GM18907 (cell line): ENCODE data around the gene ADCY7.

ENCODE experiments used
- ATAC-seq: cut with Tn5 transposase; IDR thresholded peaks from one replicate; pipeline ENCODE4 v1.9.1; 2021; ENCODE audit warnings: mild to moderate bottlenecking, moderate library complexity; ENCODE audit not compliant: unreplicated experiment

ADCY7 gene

DNA sequence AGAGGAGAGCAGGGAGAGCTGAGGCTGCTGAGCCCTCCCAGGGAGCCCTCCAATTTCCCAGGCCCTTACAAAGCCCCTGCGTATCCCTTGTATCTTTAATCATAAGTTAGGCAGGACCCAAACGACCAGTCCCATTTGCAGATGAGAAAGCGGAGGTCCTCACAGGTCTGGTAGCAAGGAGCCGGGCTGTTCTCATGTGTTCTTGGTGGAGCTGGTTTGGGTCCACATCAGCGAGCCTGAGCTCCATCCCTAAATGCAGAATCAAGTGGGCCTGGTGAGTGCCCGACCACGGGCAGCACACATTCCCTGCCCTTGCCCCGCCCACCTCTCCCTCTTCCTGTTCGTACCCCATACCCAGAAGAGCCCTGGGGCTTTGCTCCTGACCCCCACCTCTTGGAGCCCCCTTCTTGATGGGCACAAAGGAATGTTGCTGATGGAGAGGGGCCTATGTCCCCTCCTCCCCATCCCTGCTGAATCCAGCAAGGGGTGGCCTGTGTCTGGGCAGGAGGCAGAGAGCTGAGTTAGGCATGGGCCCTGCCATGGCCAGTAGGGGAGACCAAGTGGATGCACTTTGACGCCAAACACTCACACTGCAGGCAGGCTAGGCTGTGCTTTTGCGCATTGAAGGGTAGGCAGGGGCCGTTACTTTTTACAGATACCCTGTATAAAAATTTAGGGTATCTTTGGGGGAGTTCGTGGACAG is 18.3 kb upstream of the ADCY7 start:
- ATAC-seq = no peak

DNA sequence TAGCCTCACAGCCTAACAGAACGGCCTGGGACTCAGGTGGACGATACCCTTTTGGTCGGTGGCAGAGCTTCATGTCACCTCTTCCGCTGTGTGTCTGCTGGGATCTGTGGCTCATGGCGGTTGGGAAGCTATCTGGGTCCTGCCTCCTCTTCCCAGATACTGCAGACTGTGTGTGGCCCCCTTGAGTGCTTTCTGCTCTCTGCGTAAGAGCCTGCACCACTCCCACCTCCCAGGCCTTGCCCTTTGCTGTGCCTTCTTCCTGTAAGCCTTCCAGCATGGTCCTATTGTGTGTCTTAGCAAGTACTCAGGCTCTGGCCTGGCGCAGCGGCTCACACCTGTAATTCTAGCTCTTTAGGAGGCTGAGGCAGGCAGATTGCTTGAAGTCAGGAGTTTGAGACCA is 17.5 kb upstream of the ADCY7 start:
- ATAC-seq = no peak

DNA sequence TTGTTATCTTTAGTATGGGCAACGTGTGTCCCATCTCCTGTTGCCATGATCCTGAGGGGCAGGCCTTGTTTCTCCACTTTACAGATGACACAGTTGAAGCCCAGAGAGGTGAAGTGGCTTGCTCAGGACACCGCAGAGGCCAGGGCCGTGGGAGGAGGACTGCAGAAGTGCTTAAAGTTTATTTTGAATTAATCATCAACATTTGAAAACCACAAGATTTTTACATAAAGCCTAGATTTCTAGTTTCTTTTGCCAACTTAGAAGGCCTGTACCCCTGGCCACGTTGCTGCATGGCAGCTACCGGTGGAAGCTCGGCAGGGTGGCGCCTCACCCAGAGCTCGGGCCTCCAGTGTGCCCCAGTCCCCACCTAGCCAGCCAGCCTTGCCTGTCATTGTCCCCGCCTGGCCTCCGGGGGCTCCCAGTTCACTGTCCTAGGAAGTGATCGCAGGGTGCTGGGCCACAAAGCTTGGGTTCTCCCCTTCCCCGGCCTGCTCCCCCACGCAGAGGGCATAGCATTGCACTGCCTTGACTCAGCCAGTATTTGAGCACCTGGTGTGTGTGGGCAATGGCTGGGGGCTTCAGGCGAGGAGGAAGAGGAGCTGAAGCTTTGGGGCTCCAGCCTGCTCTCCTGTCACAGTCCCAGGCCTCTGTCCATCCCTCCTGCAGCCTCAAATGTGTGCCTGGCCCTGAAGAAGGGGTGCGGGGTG is 14.8 kb upstream of the ADCY7 start:
- no peak for ATAC-seq

GRCh38 chr16:50252082-50252611 is 14.2 kb upstream of the ADCY7 start:
- ATAC-seq = no peak

DNA sequence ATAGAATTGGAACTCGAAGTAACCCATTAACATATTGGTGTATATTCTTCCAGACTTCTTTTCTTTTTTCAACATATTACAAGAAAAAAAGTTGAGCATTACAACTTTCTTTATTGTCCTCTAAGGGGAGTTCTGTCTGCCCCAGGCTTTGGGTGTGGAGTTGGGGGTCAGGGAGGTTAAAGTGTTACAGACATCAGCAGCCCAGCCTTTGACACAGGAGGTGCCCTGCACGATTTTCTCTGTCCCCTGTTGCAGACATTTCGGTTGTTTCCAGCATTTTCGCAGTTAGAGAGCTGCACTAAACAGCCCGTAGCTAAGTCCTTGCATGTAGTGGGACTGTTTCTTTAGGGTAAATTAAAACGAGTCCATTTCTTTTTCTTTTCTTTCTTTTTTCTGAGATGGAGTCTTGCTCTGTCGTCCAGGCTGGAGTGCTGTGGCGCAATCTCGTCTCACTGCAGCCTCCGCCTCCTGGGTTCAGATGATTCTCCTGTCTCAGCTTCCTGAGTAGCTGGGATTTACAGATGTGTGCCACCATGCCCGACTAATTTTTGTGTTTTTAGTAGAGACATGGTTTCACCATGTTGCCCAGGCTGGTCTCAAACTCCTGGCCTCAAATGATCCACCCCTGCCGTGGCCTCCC is 13.4 kb upstream of the ADCY7 start:
- ATAC-seq = no peak

DNA sequence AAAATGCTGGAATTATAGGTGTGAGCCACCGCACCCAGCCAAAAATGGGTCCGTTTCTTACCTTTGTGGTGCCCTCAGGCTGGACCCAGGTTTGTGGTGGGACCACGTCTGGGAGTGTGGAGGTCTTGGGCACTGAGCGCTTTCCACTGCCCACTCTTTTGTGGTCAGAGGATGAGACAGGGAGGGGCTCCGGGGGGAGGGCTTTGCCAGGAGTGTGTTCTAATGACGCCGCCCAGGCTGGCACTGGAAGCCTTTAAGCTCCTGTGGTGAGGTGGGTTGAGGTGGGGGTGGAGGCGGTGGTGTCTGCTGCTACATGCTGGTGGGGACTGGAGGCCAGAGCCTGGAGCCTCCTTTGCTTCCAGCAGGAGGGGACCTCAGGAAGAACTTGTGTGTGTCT is 12.8 kb upstream of the ADCY7 start:
- ATAC-seq = no peak

- ATAC-seq = no peak
These were observed 12.3 kb upstream of the ADCY7 start for GRCh38 chr16:50254072-50254471.

GRCh38 chr16:50255538-50255937 is 10.8 kb upstream of the ADCY7 start:
- no peak for ATAC-seq

DNA sequence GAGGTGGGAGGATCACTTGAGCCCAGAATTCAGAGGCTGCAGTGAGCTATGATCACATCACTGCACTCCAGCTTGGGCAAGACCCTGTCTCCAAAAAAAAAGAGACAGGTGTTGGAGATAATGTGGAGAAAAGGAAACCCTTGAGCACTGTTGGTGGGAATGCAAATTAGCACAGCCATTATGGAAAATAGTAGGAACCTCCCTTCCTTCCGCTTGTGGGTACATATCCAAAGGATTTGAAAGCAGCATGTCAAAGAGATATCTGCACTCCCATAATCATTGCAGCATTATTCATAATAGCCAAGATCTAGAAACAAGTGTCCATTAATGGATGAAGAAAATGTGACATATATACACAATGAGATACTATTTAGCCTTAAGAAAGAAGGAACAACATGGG is 9.7 kb upstream of the ADCY7 start:
- no peak for ATAC-seq

DNA sequence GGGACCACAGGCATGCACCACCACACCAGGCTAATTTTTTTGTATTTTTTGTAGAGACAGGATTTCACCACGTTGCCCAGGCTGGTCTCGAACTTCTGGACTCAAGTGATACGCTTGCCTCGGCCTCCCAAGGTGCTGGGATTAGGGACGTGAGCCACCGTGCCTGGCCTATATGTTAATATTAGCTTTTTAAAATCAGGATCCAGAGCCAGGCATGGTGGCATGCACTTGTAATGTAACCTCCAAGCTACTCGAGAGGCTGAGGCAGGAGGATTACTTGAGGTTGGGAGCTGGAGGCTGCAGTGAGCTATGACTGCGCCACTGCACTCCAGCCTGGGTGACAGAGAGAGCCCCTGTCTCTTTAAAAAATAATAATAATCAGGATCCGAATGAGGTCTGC is 8.5 kb upstream of the ADCY7 start:
- no peak for ATAC-seq

GRCh38 chr16:50259334-50260205 is 6.8 kb upstream of the ADCY7 start:
- ATAC-seq = no peak

- no peak for ATAC-seq
These were observed 5.9 kb upstream of the ADCY7 start for GRCh38 chr16:50260206-50261159.

- ATAC-seq = no peak
These were observed 5.1 kb upstream of the ADCY7 start for GRCh38 chr16:50261160-50261706.

- ATAC-seq = no peak
These were observed 4.6 kb upstream of the ADCY7 start for GRCh38 chr16:50261707-50262235.

DNA sequence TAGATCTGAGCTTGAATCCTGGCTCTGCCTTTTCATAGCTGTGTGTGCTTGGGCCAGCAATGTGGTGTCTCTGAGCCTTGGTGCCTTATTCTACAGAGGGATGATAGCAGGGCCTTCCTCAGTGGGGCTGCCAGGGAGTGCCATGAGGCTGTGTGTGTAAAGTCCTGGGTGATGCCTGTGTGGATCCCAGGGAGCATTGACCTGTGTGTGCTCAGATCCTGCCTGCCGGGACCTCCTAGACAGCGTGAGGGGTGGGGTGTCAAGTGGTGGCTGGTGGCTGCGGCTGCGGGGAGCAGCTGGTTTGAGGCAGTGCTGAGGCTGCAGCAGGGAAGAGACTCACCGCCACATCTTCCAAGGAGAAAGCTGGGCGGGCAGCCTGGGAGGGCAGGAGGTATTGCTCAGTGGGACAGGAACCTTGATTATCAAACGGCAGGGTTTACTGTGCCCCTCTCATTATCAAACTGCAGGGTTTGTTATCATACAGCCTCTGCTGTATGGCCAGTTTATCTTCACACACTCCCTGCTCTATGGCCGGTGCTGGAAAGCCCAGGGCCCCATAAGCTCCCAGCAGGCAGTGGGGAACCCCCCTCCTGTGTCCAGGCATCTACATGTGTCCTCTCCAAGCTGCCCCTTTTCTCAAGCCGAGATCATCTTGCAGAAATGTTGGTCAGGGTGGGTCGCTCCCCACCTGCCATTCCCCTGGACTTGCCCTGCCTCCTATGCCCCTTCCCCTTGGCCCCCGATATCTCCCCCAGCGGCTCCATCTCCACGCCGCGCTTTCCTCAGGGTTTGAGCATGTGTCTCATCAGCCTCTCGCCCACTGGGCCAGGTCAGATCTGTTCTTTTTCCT is 3.1 kb upstream of the ADCY7 start:
- ATAC-seq = no peak

DNA sequence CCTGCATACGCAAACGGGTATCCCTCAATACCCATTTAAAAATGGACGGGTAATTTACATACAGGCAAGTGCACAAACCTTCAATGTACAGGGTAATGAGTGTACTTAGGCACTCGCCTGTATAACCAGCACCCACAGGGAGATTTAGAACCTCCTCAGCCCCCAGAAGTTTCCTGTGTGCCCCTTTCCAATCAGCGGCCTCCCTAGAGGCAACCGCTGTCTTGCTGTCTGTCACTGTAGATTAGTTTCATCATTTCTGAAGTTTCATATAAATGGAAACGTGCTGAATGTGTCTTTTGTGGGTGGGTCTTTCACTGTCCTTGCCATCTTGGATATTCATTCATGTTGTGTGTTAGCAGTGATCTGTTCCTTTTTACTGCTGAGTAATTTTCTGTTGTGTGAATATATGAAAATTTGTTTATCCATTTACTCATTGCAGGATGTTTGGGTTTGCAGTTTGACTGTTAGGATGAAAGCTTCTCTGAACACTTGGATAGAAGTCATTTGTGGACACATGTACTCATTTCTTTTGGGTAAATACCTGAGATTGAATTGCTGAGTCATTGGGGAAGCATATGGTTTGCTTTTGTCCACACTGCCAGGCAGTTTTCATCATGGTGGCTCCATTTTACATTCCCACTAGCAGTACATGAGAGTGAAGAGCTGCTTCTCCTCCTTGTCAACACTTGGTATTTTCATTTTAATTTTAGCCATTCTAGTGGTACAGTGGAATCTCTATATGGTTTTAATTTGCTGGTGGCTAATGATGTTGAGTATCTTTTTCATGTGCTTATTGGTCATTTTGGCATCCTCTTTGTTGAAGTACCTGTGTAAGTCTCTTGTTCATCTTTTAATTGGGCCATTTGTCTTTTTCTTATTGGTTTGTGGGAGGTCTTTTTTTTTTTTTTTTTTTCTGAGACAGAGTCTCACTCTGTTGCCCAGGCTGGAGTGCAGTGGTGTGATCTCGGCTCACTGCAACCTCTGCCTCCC is 2.1 kb upstream of the ADCY7 start:
- peak; percentile 47 for ATAC-seq

DNA sequence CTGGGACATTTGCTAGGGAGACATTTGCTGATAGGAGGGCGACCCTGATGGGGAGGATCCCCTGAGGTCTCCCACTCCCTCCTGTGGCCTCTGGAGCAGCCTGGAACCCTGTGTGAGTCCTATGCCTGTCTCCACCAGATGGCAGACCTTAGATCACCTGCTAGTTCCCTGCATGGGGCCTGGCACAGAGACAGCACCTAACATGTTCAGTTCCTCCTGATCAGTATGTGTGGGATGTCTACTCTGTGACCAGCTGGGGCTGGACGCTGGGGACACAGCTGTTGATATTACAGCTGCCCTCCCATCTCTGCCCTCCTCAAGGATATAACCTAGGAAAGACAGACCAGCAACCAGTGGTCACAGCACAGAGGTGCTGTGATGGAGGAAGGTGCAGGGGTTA is 1.1 kb upstream of the ADCY7 start:
- ATAC-seq = no peak
